Liver (tissue), 9 donors: ENCODE measurements around the gene PIAS1. TPM values are rescaled to one million over a fixed set of nuclear protein-coding genes. Genes with fewer than 3 reads are reported as not detected.

Experiments used
- DNase-seq: peaks from one replicate; pipeline ENCODE4 v3.0.0-alpha.2; 2017; ENCODE audit warnings: low spot score
- H3K27ac ChIP-seq, 2 donors: one replicate each; pipeline ENCODE4 v1.7.0; 2013; ENCODE audit warnings: inconsistent platforms in 2 of 2, low read length in 2 of 2, control low read depth in 1 of 2, low read depth in 1 of 2, mild to moderate bottlenecking in 1 of 2
- H3K27me3 ChIP-seq, 4 donors: one replicate each; pipeline versions ENCODE4 v1.6.1 to v1.7.0; 2013; ENCODE audit warnings: low read length in 3 of 4, inconsistent platforms in 1 of 4, mild to moderate bottlenecking in 1 of 4, moderate library complexity in 1 of 4; ENCODE audit not compliant: control insufficient read depth in 4 of 4, insufficient read depth in 4 of 4
- H3K36me3 ChIP-seq, 4 donors: one replicate each; pipeline versions ENCODE4 v1.6.1 to v1.7.0; 2013; ENCODE audit warnings: low read length in 3 of 4, mild to moderate bottlenecking in 3 of 4, low read depth in 1 of 4, moderate library complexity in 1 of 4; ENCODE audit not compliant: control insufficient read depth in 4 of 4, insufficient read depth in 3 of 4
- H3K4me1 ChIP-seq, 4 donors: one replicate each; pipeline versions ENCODE4 v1.6.1 to v1.7.0; 2013; ENCODE audit warnings: low read length in 3 of 4, mild to moderate bottlenecking in 3 of 4, moderate library complexity in 1 of 4; ENCODE audit not compliant: control insufficient read depth in 4 of 4, insufficient read depth in 4 of 4
- H3K4me3 ChIP-seq, 3 donors: one replicate each; pipeline versions ENCODE4 v1.6.1 to v1.7.0; 2013; ENCODE audit warnings: low read length in 3 of 3, control low read depth in 1 of 3, low read depth in 1 of 3, mild to moderate bottlenecking in 1 of 3
- H3K9ac ChIP-seq, 2 donors: one replicate each; pipeline ENCODE4 v1.7.0; 2013; ENCODE audit warnings: low read length in 2 of 2, mild to moderate bottlenecking in 2 of 2, moderate library complexity in 2 of 2, control low read depth in 1 of 2, low read depth in 1 of 2
- H3K9me3 ChIP-seq, 4 donors: one replicate each; pipeline versions ENCODE4 v1.6.1 to v1.7.0; 2013; ENCODE audit warnings: low read length in 3 of 4; ENCODE audit not compliant: control insufficient read depth in 4 of 4
- EGR1 ChIP-seq, 2 donors: IDR thresholded peaks; 2 replicates each; pipeline ENCODE4 v1.6.1; 2016 to 2018; ENCODE audit warnings: antibody characterized with exemption in 2 of 2, low read depth in 2 of 2
- FOXA1 ChIP-seq: IDR thresholded peaks from 2 replicates; pipeline ENCODE4 v1.6.1; 2016; ENCODE audit warnings: antibody characterized with exemption
- GABPA ChIP-seq, 2 donors: IDR thresholded peaks in 1 of 2; conservative IDR thresholded peaks in 1 of 2; 2 replicates each; pipeline ENCODE4 v1.6.1; 2016; ENCODE audit warnings: antibody characterized with exemption in 2 of 2, mild to moderate bottlenecking in 1 of 2, moderate library complexity in 1 of 2
- HNF4A ChIP-seq, 2 donors: conservative IDR thresholded peaks; 2 replicates each; pipeline ENCODE4 v1.6.1; 2016; ENCODE audit warnings: antibody characterized with exemption in 2 of 2, mild to moderate bottlenecking in 2 of 2
- HNF4G ChIP-seq: IDR thresholded peaks from 2 replicates; pipeline ENCODE4 v1.6.1; 2016; ENCODE audit warnings: antibody characterized with exemption
- JUND ChIP-seq, 2 donors: IDR thresholded peaks; 2 replicates each; pipeline ENCODE4 v1.6.1; 2016; ENCODE audit warnings: antibody characterized with exemption in 2 of 2
- NR2F2 ChIP-seq: IDR thresholded peaks from 2 replicates; pipeline ENCODE4 v1.6.1; 2016; ENCODE audit warnings: antibody characterized with exemption
- RAD21 ChIP-seq, 2 donors: IDR thresholded peaks; 2 replicates each; pipeline ENCODE4 v1.6.1; 2016; ENCODE audit warnings: antibody characterized with exemption in 2 of 2, mild to moderate bottlenecking in 2 of 2
- RXRA ChIP-seq, 2 donors: IDR thresholded peaks; 2 replicates each; pipeline ENCODE4 v1.6.1; 2017 to 2018; ENCODE audit warnings: antibody characterized with exemption in 2 of 2, mild to moderate bottlenecking in 1 of 2
- TAF1 ChIP-seq: conservative IDR thresholded peaks from 2 replicates; pipeline ENCODE4 v1.6.1; 2016; ENCODE audit warnings: antibody characterized with exemption, mild to moderate bottlenecking
- WGBS: extraction: QIAGEN DNeasy Blood & Tissue Kit; methylation state at CpG from one replicate; pipeline ENCODE4 v1.1.7; 2013; 5-methylcytosine and 5-hydroxymethylcytosine counted together
- polyA plus RNA-seq, 2 donors: library from polyadenylated mRNA; stranded (reverse) in 1 of 2; unstranded in 1 of 2; fragments of 200-250 nt in 1 of 2; fragments of >200 nt in 1 of 2; fragmentation: Nextera tagmentation in 1 of 2; extraction: Ambion mirVana in 1 of 2; gene quantifications; one replicate each; pipeline versions ENCODE4 v1.2.1 to v1.2.3, GENCODE V29; 2013 to 2015
- total RNA-seq, 2 donors: library from RNA; depleted of rRNA; stranded (reverse); fragments of >200 nt; gene quantifications; one replicate each; pipeline ENCODE4 v1.2.3, GENCODE V29; 2014
- TF ChIP-seq, protein P1 (sequence below): IDR thresholded peaks from 2 replicates; pipeline ENCODE4 v1.6.1; 2016; ENCODE audit warnings: antibody characterized with exemption
- TF ChIP-seq, protein P2 (sequence below): fragments of 150-350 bp; IDR thresholded peaks from 2 replicates; pipeline ENCODE4 v1.5.1; 2017; ENCODE audit warnings: improper control_type of control experiment, low read depth, low read length; ENCODE audit not compliant: missing input control
- TF ChIP-seq, protein P3 (sequence below): IDR thresholded peaks from 2 replicates; pipeline ENCODE4 v1.6.1; 2016; ENCODE audit warnings: antibody characterized with exemption
- TF ChIP-seq, protein P4 (sequence below): IDR thresholded peaks from 2 replicates; pipeline ENCODE4 v1.6.1; 2016; ENCODE audit warnings: antibody characterized with exemption
- donor health status: healthy.
- donor health status: healthy.
- donor health status: healthy.
- donor health status: healthy.
- donor health status: healthy.

The PIAS1 gene
- total and polyA plus RNA-seq, 4 donors, result 5.6 to 18.8 (median 13.2) TPM

DNA sequence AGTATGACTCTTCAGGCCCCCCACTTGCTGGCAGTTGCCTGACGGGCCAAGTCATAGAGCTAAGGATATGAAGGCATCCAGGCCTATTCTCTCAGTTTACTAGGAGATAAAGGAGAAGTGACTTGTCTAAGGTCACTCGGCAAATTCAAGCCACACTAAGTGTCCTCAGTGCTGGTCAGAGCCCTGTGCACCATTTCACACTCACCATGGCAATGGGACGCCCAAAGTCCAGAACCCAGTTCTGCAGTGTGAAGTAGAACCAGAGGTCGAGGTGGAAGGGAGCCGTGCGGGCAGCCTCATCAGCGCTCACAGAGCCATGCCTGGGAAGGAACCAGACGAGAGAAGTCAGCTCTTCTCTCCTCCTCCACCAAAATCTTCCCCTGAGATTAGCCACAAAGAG, 164.2 kb downstream of the PIAS1 start:
- TF ChIP-seq, protein P1, sequence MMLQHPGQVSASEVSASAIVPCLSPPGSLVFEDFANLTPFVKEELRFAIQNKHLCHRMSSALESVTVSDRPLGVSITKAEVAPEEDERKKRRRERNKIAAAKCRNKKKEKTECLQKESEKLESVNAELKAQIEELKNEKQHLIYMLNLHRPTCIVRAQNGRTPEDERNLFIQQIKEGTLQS, result no peak
- TF ChIP-seq JUND (IDR thresholded peaks at IDR 0.05) (no peak), HNF4G (no peak), TAF1 (no peak), GABPA (IDR thresholded peaks at IDR 0.05 in 1 of 2, conservative IDR thresholded peaks at IDR 0.05 in 1 of 2) (no peak)
- no peaks in the 10 kb centered on the region for H3K9me3 ChIP-seq
- 98% methylated on average over 8 of the region's 8 CpGs for WGBS
- DNase-seq, result no peak
- peaks cover 0 to 3% (median 0%) of the 10 kb centered on the region in 4 donors for H3K36me3 ChIP-seq
- H3K4me3 ChIP-seq, result no peak overlapping the region
- H3K4me1 ChIP-seq, result peaks cover 0 to 8% (median 5%) of the 10 kb centered on the region in 4 donors
- H3K9ac ChIP-seq, result no peak overlapping the region
- H3K27me3 ChIP-seq, result no peaks in the 10 kb centered on the region
- H3K27ac ChIP-seq, result no peak overlapping the region

DNA sequence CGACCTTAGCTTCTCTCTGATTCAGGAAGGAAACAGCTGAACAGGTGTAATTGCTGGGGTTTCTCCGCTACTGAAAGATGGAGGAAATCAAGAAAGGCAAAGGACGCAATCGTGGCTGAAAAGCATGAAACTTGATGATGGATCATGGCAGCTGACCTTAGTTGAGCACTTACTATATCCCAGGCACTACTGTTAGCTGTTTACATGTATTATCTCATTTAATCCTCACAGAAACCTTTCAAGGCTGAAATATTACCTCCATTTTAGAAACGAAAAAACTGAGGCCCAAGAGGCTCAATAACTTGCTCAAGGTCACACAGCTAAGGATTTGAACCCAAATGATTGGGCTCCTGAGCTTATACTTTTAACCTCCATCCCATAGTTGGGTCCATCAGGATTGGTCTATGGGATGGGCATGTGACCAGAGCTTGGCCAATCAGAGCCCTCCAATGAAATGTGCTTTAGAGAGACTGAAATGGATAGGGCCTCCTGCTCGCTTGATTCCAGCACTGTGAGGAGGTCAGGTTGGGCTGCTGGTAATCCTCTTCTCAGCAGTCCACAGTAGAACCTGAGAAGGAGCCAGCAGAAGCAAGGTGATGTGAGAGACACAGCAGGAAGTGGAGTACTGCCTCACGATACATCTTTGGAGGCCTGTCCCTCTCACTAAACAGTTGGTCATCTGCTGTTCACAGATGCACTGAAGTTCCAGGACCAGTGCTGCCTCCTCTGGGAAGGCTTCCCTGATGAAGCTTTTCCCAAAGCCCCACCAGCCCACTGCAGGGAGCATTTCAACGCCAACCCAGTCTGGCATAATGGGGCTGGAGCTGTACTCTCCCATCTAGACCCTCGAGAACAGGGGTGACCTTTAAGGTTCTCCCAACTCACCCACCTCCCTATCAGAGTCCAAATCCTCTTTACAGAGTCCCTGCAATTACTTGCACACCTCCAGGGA, 165.0 kb downstream of the PIAS1 start:
- 95% methylated on average over 9 of the region's 9 CpGs for WGBS
- Histone ChIP-seq H3K27ac (no peak overlapping the region), H3K36me3 (peaks cover 0 to 3% (median 0%) of the 10 kb centered on the region in 4 donors), H3K4me3 (no peak overlapping the region), H3K4me1 (peaks cover 0 to 11% (median 8%) of the 10 kb centered on the region in 4 donors), H3K27me3 (no peaks in the 10 kb centered on the region), H3K9ac (no peak overlapping the region), H3K9me3 (no peaks in the 10 kb centered on the region)
- TF ChIP-seq, protein P2, sequence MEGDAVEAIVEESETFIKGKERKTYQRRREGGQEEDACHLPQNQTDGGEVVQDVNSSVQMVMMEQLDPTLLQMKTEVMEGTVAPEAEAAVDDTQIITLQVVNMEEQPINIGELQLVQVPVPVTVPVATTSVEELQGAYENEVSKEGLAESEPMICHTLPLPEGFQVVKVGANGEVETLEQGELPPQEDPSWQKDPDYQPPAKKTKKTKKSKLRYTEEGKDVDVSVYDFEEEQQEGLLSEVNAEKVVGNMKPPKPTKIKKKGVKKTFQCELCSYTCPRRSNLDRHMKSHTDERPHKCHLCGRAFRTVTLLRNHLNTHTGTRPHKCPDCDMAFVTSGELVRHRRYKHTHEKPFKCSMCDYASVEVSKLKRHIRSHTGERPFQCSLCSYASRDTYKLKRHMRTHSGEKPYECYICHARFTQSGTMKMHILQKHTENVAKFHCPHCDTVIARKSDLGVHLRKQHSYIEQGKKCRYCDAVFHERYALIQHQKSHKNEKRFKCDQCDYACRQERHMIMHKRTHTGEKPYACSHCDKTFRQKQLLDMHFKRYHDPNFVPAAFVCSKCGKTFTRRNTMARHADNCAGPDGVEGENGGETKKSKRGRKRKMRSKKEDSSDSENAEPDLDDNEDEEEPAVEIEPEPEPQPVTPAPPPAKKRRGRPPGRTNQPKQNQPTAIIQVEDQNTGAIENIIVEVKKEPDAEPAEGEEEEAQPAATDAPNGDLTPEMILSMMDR, result no peak
- TF ChIP-seq HNF4A (conservative IDR thresholded peaks at IDR 0.05), result no peak
- TF ChIP-seq EGR1 (IDR thresholded peaks at IDR 0.05; ENCODE audit: low read depth in 2 of 2), result no peak
- TF ChIP-seq HNF4G, result no peak
- TF ChIP-seq NR2F2, result no peak
- TF ChIP-seq RAD21 (IDR thresholded peaks at IDR 0.05), result no peak
- no peak for TF ChIP-seq RXRA (IDR thresholded peaks at IDR 0.05)
- TF ChIP-seq, protein P3, sequence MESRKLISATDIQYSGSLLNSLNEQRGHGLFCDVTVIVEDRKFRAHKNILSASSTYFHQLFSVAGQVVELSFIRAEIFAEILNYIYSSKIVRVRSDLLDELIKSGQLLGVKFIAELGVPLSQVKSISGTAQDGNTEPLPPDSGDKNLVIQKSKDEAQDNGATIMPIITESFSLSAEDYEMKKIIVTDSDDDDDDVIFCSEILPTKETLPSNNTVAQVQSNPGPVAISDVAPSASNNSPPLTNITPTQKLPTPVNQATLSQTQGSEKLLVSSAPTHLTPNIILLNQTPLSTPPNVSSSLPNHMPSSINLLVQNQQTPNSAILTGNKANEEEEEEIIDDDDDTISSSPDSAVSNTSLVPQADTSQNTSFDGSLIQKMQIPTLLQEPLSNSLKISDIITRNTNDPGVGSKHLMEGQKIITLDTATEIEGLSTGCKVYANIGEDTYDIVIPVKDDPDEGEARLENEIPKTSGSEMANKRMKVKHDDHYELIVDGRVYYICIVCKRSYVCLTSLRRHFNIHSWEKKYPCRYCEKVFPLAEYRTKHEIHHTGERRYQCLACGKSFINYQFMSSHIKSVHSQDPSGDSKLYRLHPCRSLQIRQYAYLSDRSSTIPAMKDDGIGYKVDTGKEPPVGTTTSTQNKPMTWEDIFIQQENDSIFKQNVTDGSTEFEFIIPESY, result no peak
- TF ChIP-seq, protein P1, result no peak
- no peak for TF ChIP-seq FOXA1
- TF ChIP-seq, protein P4, sequence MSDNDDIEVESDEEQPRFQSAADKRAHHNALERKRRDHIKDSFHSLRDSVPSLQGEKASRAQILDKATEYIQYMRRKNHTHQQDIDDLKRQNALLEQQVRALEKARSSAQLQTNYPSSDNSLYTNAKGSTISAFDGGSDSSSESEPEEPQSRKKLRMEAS, result no peak
- TF ChIP-seq JUND (IDR thresholded peaks at IDR 0.05), result no peak
- DNase-seq, result no peak
